HG02938 (cell line): ENCODE results near the gene LHFPL4.
"Not testable (repeated sequence)": the region's sequence is repeated elsewhere in the genome, so short reads cannot be mapped to it uniquely, and the experiment has no call there.

Experiments
- ATAC-seq: cut with Tn5 transposase; IDR thresholded peaks from one replicate; pipeline ENCODE4 v1.9.1; 2021; ENCODE audit warnings: mild to moderate bottlenecking, moderate library complexity; ENCODE audit not compliant: unreplicated experiment

Gene LHFPL4

DNA sequence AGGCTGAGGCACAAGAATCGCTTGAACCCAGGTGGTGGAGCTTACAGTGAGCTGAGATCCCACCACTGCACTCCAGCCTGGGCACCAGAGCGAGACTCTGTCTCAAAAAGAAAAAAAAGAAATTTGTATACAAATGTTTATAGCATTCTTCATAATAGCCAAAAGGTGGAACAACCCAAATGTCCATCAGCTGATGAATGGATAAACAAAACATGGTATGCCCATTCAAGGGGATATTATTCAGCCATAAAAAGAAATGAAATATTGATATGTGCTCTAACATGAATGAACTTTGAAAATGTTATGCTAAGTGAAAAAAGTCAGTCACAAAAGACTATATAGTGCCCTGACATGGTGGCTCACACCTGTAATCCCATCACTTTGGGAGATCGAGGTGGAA is 11.4 kb downstream of the LHFPL4 start:
- no peak for ATAC-seq

DNA sequence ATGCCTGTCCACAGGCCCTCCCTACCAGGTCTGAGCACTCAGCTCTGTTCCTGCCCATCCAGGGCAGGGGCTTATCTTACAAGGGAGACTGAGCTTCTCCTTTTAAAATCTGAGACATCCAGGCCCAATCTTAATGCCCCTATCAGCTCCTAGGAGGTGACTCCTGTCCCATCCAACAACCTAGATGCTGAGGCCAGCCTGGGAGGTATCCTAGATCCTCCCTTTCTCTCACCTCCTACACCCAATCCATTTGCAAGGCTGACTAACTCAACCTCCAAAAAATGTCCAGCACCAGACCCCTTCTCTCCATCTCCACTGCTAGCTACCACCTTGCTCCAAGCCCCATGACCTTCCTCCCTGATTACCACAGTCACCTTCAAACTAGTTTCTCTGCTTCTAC is 17.4 kb downstream of the LHFPL4 start:
- ATAC-seq = no peak

GRCh38 chr3:9534429-9534828 is 19.2 kb downstream of the LHFPL4 start:
- ATAC-seq = no peak

GRCh38 chr3:9525078-9525477 is 28.5 kb downstream of the LHFPL4 start:
- ATAC-seq = no peak

- ATAC-seq = no peak
Observed at GRCh38 chr3:9514956-9515355, 38.7 kb downstream of the LHFPL4 start.

DNA sequence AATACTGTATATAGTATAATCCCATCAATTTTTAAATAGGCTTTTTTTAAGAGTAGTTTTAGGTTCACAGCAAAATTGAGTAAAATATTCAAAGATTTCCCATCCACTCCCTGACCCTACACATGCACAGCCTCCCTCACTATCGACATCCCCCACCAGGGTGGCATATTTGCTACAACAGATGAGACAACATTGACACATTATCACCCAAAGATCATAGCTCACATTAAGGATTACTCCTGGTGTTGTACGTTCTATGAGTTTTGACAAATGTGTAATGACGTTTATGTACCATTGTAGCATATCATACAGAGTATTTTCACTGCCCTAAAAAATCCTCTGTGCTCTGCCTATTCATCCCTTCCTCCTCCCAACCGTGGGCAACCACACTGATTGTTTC is 39.3 kb downstream of the LHFPL4 start:
- ATAC-seq = no peak

GRCh38 chr3:9512456-9513045 is 41.1 kb downstream of the LHFPL4 start:
- no peak for ATAC-seq

DNA sequence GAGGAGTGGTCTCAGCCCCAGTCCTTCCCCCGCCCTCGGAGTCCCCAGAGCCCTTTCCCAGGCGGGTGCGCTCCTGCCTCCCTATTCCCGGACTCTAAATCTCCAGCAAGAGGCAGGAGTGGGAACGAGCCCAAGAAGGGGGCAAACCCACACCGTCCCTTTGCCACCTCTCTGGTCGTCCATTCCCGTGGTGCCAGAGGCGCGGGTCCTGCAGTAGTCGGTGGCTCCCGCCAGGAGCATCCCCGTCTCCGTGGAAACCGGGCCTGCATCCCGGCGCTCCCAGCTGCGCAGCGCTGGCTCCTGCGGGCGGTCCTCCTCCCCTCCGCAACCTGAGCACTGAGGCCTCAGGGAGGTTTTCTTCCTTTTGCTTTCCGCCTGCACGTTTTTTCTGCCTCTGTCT is 44.8 kb downstream of the LHFPL4 start:
- no peak for ATAC-seq

- no peak for ATAC-seq
Observed at GRCh38 chr3:9507586-9508578, 45.7 kb downstream of the LHFPL4 start.

GRCh38 chr3:9503283-9503682 is 50.3 kb downstream of the LHFPL4 start:
- ATAC-seq = no peak

DNA sequence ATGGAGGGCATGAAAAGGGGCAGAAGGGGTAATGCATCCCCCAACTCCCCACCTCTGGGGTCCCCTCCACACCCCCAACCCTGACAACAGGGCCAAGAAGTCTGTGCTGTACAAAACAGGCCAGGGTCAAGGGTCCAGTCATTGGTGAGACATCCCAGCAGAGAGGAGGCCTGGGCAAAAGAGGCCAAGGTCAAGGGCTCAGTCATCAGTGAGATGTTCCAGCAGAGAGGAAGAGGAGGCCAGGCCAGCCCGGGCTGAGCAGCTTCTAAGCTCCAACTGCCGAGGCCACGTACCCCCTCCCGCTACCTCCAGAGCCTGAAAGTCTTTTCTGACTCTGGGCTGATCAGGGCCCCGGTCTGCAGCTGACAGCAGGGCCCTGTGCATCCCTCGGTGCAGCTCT is 52.4 kb downstream of the LHFPL4 start:
- no peak for ATAC-seq

GRCh38 chr3:9500108-9501050 is 53.2 kb downstream of the LHFPL4 start:
- ATAC-seq = peak; percentile 48

DNA sequence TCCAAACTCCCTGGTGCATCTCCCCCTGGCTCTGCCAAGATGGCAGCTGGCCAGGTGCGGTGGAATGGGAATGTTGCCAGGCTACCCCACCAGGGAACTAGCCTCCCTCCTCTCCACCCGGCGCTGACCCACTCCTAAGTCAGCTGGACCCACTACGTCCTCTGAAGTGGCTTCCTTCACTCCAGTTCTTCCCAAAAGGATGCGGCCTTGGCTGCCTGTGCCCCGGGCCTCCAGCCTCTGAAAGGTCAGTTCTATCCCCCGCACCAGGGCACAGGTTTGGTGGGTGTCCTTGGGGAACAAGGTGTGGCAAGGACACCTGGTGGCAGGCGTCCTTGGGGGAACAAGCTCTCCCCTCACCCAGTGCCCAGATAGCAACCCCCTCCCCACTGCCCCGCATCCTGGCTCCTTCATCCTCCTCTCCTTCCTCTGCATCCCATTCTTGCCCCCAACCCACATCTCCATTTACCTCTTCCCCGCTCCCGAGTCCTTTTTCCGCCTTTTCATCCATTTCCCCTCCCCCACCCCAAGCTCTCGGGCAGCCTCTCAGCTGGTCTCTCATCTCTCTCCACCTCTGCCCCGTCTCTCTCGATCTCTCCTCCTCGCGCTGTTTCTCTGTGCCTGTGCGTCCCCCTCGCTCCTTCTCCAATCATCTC is 54.0 kb downstream of the LHFPL4 start:
- no peak for ATAC-seq

DNA sequence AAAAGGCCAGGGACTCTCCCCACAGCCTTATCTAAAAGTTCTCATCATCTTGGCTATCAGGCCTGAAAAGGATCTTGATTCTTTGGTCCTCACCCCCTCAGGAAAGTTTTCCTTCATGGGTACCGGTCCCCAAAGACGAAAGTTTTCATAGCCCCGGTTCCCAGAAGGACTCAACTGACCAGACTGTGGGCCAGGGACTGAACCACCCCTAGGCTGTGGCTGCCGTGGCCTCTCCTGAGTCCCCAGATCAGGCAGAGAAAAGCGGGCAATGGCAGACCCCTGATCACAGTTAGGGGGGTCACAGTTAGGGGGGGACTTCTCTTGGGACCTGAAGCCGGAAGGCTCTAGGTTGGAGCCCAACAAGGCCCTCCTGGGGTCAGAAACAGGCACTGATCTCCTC is 54.8 kb downstream of the LHFPL4 start:
- no peak for ATAC-seq

DNA sequence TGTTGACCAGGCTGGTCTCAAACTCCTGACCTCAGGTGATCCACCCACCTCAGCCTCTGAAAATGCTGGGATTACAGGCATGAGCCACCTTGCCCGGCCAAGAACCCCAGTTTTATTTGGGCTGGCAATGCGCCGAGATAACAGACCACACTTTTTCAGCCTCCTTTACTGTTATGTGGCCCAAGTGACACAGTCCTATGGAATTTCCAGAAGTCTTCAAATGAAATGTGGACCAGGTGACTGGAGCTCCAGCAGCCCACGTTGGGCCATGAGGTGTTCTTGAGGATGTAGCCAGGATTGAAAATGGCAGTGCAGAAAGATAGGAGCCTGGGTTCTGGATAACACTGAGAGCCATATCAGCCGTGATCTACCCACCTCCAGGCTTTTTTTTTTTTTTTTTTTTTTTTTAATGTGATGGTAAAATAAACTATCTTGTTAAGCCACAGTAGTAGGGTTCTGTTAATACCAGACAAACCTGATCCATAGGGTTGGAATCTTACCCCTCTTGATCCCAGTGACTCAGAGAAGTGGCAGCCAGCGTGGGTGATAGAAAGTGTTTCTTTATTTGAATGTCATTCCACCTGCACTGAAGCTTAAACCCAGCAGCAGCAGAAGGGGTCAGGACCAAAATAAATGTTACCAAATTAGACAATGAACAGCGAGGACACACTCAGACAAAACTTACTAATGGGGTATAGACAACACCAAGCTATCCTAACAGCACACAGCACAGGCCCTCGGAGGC is 55.6 kb downstream of the LHFPL4 start:
- no peak for ATAC-seq

DNA sequence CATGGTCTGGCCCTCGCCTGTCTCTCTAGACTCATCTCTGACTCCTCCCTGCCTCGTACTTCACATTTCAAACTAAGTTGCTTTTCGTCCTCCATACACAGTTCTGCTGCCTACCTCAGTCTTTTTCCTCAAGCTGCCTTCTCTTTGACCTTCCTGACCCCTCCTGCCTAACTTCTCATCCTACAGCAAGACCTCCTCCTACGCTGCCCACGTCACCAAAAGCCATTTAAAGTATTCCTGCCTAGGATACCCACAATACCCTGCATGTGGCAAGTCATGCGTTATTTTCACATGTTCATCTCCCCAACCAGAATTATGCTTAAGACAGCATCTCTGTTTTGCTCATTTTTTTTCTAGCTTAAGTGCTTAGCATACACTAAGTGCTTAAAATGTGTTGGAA is 56.7 kb downstream of the LHFPL4 start:
- no peak for ATAC-seq

DNA sequence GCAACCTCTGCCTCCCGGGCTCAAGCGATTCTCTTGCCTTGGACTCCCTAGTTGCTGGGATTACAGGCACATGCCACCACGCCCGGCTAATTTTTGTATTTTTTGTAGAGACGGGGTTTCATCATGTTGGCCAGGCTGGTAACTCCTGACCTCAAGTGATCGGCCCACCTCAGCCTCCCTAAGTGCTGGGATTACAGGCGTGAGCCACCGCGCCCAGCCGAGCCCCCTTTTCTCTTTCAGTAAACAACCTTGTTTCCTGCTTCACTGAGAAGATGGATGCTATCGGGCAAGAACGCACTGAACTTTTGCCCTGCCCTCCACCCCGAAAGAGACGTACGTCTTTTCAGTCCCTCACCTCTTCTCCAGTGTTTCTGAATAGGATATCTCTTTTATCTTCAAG is 59.6 kb downstream of the LHFPL4 start:
- ATAC-seq = not testable (repeated sequence)

DNA sequence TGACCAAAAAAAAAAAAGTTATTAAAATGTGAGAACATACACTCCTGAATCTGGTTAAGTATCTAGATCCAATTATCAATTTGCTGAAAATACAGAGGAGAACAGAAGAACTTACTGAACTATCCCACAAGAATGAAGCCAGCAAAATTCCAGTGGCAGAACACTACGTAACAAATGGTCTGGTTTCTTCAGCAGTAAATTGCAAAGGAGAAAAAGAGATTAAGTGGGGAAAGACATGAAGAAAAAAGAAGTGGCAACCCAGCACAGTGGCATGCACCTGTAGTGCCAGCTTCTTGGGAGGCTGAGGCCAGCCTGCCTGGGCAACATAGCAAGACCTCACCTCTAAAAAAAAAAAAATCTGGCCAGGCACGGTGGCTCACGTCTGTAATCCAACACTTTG is 62.1 kb downstream of the LHFPL4 start:
- no peak for ATAC-seq

- ATAC-seq = no peak
Observed at GRCh38 chr3:9485248-9485647, 68.4 kb downstream of the LHFPL4 start.

DNA sequence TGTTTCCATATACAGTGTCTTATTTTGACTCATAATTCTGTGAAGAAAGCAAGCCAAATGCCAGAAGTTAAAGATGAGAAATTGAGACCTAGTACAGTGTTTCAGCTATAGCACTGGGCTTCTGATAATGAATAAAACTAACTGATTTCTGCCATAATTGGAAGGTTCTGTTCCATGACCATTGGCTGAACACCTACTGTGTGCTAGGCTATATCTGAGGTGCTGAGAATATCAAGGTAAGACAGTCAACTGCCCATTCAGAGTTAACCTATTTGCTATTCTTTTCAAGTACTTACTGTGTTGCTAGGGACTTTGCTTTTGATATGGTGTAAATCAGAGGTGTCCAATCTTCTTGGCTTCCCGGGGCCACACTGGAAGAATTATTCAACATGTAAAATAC is 73.4 kb downstream of the LHFPL4 start:
- no peak for ATAC-seq
